Kidney (tissue), 14 donors: ENCODE results near the gene CBFA2T3. TPM values are rescaled to one million over a fixed set of nuclear protein-coding genes. Genes with fewer than 3 reads are reported as not detected.

ENCODE experiments used
- DNase-seq, 5 donors: peaks; one replicate each; pipeline ENCODE4 v3.0.0-alpha.2; 2013 to 2020
- FAIRE-seq: peaks from 2 replicates; lab custom pipeline; 2012; peaks lifted over from hg19 to GRCh38; lab: Jason Lieb, UNC
- H3K27ac ChIP-seq, 2 donors: one replicate each; pipeline ENCODE4 v1.7.0; 2013; ENCODE audit warnings: low read depth in 2 of 2, low read length in 2 of 2, inconsistent platforms in 1 of 2
- H3K27me3 ChIP-seq: one replicate; pipeline ENCODE4 v1.7.1; 2013; ENCODE audit warnings: low read length, inconsistent platforms; ENCODE audit not compliant: control insufficient read depth, insufficient read depth
- H3K36me3 ChIP-seq, 3 donors: one replicate each; pipeline versions ENCODE4 v1.7.0 to v1.7.1; 2013; ENCODE audit warnings: low read length in 3 of 3, control low read depth in 1 of 3, inconsistent platforms in 1 of 3; ENCODE audit not compliant: insufficient read depth in 3 of 3, control insufficient read depth in 2 of 3
- H3K4me1 ChIP-seq, 3 donors: one replicate each; pipeline versions ENCODE4 v1.7.0 to v1.7.1; 2013; ENCODE audit warnings: low read length in 3 of 3, inconsistent platforms in 1 of 3, low read depth in 1 of 3; ENCODE audit not compliant: control insufficient read depth in 2 of 3, insufficient read depth in 2 of 3
- H3K4me3 ChIP-seq, 3 donors: one replicate each; pipeline versions ENCODE4 v1.7.0 to v1.8.1; 2013; ENCODE audit warnings: low read length in 3 of 3, control low read depth in 1 of 3, inconsistent platforms in 1 of 3
- H3K9ac ChIP-seq, 3 donors: one replicate each; pipeline versions ENCODE4 v1.7.0 to v1.7.1; 2013; ENCODE audit warnings: low read length in 3 of 3, control low read depth in 1 of 3, inconsistent platforms in 1 of 3
- H3K9me3 ChIP-seq, 3 donors: one replicate each; pipeline versions ENCODE4 v1.7.0 to v1.7.1; 2013; ENCODE audit warnings: low read length in 3 of 3, control low read depth in 1 of 3, inconsistent platforms in 1 of 3; ENCODE audit not compliant: control insufficient read depth in 2 of 3, insufficient read depth in 1 of 3
- intact Hi-C: fragments of 100-400 bp; cut with DNase I; formaldehyde crosslinking; loops from one replicate; pipeline ENCODE4 v1.11.1; 2022
- polyA plus RNA-seq: library from polyadenylated mRNA; stranded (reverse); fragments of 350-450 nt; fragmentation: Illumina TruSeq; extraction: RNeasy Lipid Tissue Mini Kit (QIAGEN cat#74804); gene quantifications from one replicate; pipeline ENCODE4 v1.2.3, GENCODE V29; 2014; ENCODE audit warnings: low read depth, low replicate concordance; ENCODE audit not compliant: insufficient read depth
- total RNA-seq: library from RNA; stranded (reverse); fragmentation: NEBNext Ultra II Directional; extraction: Animal tissue kit (Norgen Biotek cat#: 25700); gene quantifications from one replicate; pipeline ENCODE4 v1.2.1, GENCODE V29; 2021
- TF ChIP-seq, protein P1 (sequence below): IDR thresholded peaks from 3 replicates; pipeline ENCODE4 v1.5.1; 2012; ENCODE audit warnings: mild to moderate bottlenecking, moderate library complexity, borderline replicate concordance; ENCODE audit not compliant: insufficient read depth; ENCODE audit errors: extremely low read depth
- donor health status: control.
- donor health status: control.
- donor health status: control.
- donor health status: control.
- donor health status: control.
- donor health status: DM: yes; HTN: yes; CAD: no.
- donor health status: Normal renal cell carcinoma (clear cell type).

The CBFA2T3 gene
- total and polyA plus RNA-seq, 2 donors from 2014 or later, result 0.75 to 8.0 TPM

DNA sequence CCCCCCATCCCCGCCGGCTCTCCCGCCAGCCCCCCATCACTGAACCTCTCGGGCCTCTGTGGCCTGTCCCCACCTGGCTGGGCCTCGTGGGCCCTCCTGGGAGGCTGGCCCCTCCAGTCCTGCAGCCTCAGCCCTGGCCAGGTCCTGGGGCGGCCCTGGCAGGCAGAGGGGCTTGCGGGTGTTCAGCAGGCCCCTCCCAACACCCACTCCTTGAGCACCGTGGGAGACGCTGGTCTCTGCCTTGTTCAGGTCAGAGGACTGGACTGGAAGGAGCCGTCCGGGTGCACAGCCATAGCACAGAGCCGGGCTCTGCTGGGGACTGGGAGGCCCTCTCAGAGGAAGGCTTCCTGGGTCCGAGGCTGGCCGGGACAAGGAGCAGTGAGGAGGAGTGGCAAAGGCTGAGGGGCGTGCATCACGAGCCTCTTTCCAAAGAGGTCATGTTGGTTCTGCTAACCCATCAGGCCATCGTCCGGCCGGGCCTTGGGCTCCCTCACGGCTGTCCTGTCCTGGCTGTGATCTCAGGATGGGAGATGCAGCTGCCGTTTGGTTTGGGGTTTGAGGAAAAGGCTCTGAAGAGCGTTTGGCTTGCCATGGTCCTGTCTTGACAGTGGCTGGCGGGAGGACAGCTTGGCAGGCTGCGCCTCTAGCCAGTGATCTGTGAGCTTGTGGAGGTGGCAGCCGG is 104.2 kb downstream of the CBFA2T3 start:
- TF ChIP-seq, protein P1, sequence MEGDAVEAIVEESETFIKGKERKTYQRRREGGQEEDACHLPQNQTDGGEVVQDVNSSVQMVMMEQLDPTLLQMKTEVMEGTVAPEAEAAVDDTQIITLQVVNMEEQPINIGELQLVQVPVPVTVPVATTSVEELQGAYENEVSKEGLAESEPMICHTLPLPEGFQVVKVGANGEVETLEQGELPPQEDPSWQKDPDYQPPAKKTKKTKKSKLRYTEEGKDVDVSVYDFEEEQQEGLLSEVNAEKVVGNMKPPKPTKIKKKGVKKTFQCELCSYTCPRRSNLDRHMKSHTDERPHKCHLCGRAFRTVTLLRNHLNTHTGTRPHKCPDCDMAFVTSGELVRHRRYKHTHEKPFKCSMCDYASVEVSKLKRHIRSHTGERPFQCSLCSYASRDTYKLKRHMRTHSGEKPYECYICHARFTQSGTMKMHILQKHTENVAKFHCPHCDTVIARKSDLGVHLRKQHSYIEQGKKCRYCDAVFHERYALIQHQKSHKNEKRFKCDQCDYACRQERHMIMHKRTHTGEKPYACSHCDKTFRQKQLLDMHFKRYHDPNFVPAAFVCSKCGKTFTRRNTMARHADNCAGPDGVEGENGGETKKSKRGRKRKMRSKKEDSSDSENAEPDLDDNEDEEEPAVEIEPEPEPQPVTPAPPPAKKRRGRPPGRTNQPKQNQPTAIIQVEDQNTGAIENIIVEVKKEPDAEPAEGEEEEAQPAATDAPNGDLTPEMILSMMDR, result no peak
- intact Hi-C loops, result no loop called here
- H3K4me1 ChIP-seq, result no peaks in the 10 kb centered on the region
- H3K36me3 ChIP-seq, result no peaks in the 10 kb centered on the region
- no peaks in the 10 kb centered on the region for H3K27me3 ChIP-seq
- no peak overlapping the region for H3K9ac ChIP-seq
- H3K27ac ChIP-seq, result no peak overlapping the region
- no peak for DNase-seq
- H3K4me3 ChIP-seq, result no peak overlapping the region
- no peaks in the 10 kb centered on the region for H3K9me3 ChIP-seq
- no peak for FAIRE-seq

DNA sequence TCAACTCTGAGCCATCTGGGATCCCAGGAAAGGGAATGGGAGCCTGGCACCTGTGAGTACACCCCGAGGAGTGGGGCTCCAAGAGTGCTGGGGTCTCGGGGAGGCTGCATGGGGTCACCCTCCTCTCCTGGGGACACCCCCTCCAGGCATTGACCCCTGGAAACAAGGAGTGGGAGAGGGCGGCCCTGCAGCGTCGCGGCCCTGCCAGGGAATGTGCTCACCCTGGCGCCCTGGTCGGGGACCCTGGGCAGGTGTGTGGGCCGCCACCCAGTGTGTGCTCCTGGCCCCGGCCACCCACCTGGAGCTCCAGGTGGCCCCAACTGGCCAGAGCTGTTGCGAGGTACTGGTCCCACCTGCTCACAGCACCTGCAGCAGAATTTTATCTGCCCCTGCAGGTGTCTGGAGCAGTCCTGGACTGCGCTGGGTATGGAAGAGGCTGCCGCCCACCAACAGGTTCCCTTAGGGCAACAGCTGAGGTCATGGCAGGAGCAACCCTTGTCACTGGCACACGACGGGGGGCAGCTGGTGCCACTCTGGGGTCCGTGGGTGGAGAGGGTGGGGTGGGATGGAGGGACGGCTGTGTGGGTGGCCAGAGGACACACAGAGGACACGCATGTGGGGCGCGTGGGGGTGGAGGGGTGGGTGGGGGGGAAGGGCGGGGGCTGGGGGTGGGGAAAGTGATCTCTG is 105.1 kb downstream of the CBFA2T3 start:
- TF ChIP-seq, protein P1, result no peak
- no peaks in the 10 kb centered on the region for H3K36me3 ChIP-seq
- no peaks in the 10 kb centered on the region for H3K9me3 ChIP-seq
- no peaks in the 10 kb centered on the region for H3K4me1 ChIP-seq
- H3K27ac ChIP-seq, result no peak overlapping the region
- no peak overlapping the region for H3K9ac ChIP-seq
- intact Hi-C loops, result no loop called here
- no peaks in the 10 kb centered on the region for H3K27me3 ChIP-seq
- FAIRE-seq (no peak), DNase-seq (no peak)
- H3K4me3 ChIP-seq, result no peak overlapping the region

DNA sequence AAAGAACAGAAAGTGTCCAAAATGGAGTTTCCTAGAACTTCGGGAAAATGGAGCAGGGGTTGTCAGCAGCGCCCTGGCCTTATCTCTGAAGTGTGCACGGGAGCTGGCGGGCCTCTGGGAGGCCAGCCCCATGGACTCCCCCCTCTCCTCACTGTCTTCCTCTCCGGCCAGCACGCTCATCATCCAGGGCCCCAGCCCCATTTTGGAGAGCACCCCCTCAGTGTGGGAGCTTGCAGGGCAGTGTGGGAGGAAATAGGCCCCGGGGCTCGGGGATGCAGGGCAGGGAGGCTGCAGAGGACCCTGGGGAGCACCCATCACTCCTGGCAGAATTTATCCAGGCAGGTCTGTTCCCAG is 105.7 kb downstream of the CBFA2T3 start:
- Histone ChIP-seq H3K27ac (no peak overlapping the region), H3K36me3 (no peaks in the 10 kb centered on the region), H3K9ac (no peak overlapping the region), H3K9me3 (no peaks in the 10 kb centered on the region), H3K27me3 (no peaks in the 10 kb centered on the region), H3K4me3 (no peak overlapping the region), H3K4me1 (no peaks in the 10 kb centered on the region)
- no peak for DNase-seq
- intact Hi-C loops, result no loop called here
- TF ChIP-seq, protein P1, result no peak
- FAIRE-seq, result no peak
